ENCODE measurements around the gene INHA.

DNA sequence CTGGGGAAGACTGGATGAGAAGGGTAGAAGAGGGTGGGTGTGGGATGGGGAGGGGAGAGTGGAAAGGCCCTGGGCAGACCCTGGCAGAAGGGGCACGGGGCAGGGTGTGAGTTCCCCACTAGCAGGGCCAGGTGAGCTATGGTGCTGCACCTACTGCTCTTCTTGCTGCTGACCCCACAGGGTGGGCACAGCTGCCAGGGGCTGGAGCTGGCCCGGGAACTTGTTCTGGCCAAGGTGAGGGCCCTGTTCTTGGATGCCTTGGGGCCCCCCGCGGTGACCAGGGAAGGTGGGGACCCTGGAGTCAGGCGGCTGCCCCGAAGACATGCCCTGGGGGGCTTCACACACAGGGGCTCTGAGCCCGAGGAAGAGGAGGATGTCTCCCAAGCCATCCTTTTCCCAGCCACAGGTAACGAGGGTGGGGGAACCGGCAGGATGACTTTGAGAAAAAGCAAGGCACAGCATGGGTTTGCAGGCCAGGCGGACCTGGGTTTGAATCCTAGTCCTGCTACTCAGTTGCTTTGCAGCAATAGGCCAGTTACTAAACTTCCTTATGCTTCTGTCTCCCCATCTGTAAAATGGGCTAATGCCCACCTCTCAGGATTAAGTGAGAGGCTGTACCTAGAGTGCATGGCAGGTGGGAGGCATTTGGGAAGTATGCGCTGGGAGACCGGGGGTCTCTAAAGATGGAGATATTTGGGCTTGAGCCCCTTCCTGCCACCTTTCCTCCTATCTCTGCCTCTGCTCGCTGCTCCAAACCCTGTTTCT, at the start of gene INHA:
- TF ChIP-seq CTCF (IDR thresholded peaks at IDR 0.05), result no peak
- TF ChIP-seq POLR2A (IDR thresholded peaks at IDR 0.05), result no peak

All from Peyer's patch (tissue), 4 donors.